Loucy (cell line): ENCODE results near the gene PRSS21.

Experiments used
- CTCF ChIP-seq: fragments of 200-600 bp; sonication (generic); conservative IDR thresholded peaks from 2 replicates; pipeline ENCODE4 v1.5.1; 2014; ENCODE audit warnings: mild to moderate bottlenecking, antibody characterized with exemption, low read length
- EZH2phosphoT487 ChIP-seq: fragments of 200-600 bp; IDR thresholded peaks from 2 replicates; pipeline ENCODE4 v1.6.1; 2018; ENCODE audit warnings: antibody characterized with exemption, mild to moderate bottlenecking, moderate library complexity, borderline replicate concordance

GRCh38 chr16:2791174-2791573, 25.9 kb upstream of the PRSS21 start:
- no peak for TF ChIP-seq EZH2phosphoT487
- TF ChIP-seq CTCF: no peak
